Superior temporal gyrus (tissue), 1 donor: Measurements from ENCODE around the gene DAGLB.

Experiments
- DNase-seq: peaks from one replicate; pipeline ENCODE4 v3.0.0-alpha.2; 2016; ENCODE audit errors: extremely low spot score

Gene DAGLB

DNA sequence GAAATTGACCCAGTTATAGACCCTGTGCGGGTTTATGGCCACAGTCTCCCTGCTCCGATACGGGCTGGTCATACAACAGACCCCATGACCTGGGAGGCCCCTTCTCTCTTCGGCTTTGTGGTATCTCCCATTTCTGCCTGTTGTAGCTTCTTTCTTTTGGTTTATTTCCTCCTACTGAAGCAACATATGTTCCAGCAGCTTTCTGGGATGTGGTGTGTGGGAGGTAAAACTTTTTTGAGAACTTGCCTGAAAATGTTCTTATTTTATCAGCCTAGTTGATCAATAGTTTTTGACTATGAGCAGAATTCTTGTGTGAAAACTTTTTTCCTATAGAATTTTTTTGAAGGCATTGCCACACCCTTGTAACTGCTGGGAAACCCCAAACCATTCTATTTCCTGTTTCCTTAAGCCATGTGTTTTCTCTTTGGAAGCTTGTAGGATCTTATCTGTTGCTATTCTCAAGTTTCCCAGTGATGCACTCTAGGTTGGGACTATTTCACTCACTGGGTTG lies 80.0 kb downstream of the DAGLB start:
- peak; percentile 41 for DNase-seq

DNA sequence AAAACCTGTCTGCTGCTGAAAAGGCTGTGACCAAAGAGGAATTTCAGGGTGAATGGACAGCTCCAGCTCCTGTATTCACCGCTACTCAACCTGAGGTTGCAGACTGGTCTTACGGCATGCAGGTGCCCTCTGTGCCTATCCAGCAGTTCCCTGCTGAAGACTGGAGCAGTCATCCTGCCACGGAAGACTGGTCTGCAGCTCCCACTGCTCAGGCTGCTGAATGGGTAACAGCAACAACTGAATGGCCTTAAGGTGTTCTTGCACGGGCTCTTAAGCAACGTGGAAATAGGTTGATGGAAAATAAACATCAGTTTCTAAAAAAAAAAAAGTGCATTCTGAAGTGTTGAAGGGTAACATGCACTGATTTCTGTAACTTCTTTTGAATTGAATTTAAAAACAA lies 82.3 kb downstream of the DAGLB start:
- DNase-seq, result no peak

DNA sequence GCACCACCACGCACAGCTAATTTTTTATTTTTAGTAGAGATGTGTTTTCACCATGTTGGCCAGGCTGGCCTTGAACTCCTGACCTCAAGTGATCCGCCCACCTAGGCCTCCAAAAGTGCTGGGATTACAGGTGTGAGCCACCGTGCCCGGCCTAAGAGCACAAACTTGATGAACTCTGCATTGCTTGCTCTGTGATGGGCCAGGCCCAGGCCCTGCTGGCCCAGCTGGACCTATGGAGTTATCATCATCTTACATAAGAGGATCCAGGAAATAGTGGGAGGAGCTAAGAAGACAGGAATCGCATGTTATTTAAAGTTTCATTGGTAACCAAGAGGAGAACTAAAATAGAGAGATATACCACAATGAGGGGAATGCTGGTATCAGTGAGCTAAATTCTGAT lies 86.9 kb downstream of the DAGLB start:
- DNase-seq, result no peak

DNA sequence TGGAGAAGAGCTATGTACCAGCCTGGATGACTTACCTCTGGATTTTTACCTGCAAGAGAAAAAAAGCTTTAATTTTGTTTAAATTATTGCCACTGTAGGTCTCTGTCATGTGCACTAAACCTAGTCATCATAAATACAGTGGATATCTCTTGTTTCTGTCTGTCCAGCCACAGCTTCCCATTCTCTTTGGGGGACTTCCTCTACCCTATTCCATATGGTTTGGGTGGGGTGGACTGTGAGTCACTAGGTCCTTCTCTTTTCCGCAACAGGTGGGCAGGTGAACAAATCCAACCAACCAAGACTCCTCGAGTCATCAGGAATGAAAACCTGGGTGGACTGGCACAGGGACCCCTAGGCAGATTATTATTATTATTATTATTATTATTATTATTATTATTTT lies 88.0 kb downstream of the DAGLB start:
- no peak for DNase-seq
